A549 (cell line): ENCODE data around the gene TMEM255A.

Source experiments
- BCL3 ChIP-seq: fragments of >200 bp; sonication (Bioruptor Twin); formaldehyde crosslinking; IDR thresholded peaks from 3 replicates; pipeline ENCODE4 v1.6.1; 2016
- CEBPB ChIP-seq, 2 experiments: fragments of >200 bp in 1 of 2; sonication (Bioruptor Twin) in 1 of 2; formaldehyde crosslinking in 1 of 2; IDR thresholded peaks; 2 replicates each; pipeline ENCODE4 v1.6.1; 2012 to 2016
- CTCF ChIP-seq: fragments of >200 bp; sonication (Bioruptor Twin); formaldehyde crosslinking; IDR thresholded peaks from 3 replicates; pipeline ENCODE4 v1.5.1; 2016
- EP300 ChIP-seq, 2 experiments: fragments of >200 bp; sonication (Bioruptor Twin); formaldehyde crosslinking; IDR thresholded peaks; 2 replicates in 1 of 2; 3 replicates in 1 of 2; pipeline ENCODE4 v1.6.1; 2016 to 2017
- ESRRA ChIP-seq: fragments of 150-350 bp; IDR thresholded peaks from 2 replicates; pipeline ENCODE4 v1.6.1; 2014; ENCODE audit warnings: mild to moderate bottlenecking, low read length, borderline replicate concordance
- HDAC2 ChIP-seq: fragments of 200-600 bp; sonication (generic); IDR thresholded peaks from 2 replicates; pipeline ENCODE4 v1.6.1; 2016
- JUN ChIP-seq, 2 experiments: fragments of >200 bp; sonication (Bioruptor Twin); formaldehyde crosslinking; IDR thresholded peaks; 2 replicates in 1 of 2; 3 replicates in 1 of 2; pipeline ENCODE4 v1.6.1; 2016 to 2017
- KDM1A ChIP-seq: fragments of 200-600 bp; sonication (generic); IDR thresholded peaks from 2 replicates; pipeline ENCODE4 v1.6.1; 2016; ENCODE audit warnings: low read depth, mild to moderate bottlenecking
- NR3C1 ChIP-seq: fragments of >200 bp; sonication (Bioruptor Twin); formaldehyde crosslinking; IDR thresholded peaks from 3 replicates; pipeline ENCODE4 v1.6.1; 2017
- POLR2A ChIP-seq: IDR thresholded peaks from 2 replicates; pipeline ENCODE4 v1.6.1; 2012; ENCODE audit warnings: mild to moderate bottlenecking, low read length
- RAD21 ChIP-seq, 2 experiments: fragments of >200 bp in 1 of 2; sonication (Bioruptor Twin) in 1 of 2; formaldehyde crosslinking in 1 of 2; IDR thresholded peaks in 1 of 2; conservative IDR thresholded peaks in 1 of 2; 2 replicates in 1 of 2; 3 replicates in 1 of 2; pipeline ENCODE4 v1.6.1; 2012 to 2018; ENCODE audit warnings: inconsistent platforms in 1 of 2
- REST ChIP-seq: fragments of 200-600 bp; sonication (generic); IDR thresholded peaks from 2 replicates; pipeline ENCODE4 v1.6.1; 2016; ENCODE audit warnings: antibody characterized with exemption, mild to moderate bottlenecking, moderate library complexity

GRCh38 chrX:120315776-120316175 is 4.5 kb upstream of the TMEM255A start:
- no peak for TF ChIP-seq POLR2A
- TF ChIP-seq BCL3 = no peak
- TF ChIP-seq CEBPB (IDR thresholded peaks at IDR 0.05) = no peak
- TF ChIP-seq CTCF = no peak
- no peak for TF ChIP-seq NR3C1
- TF ChIP-seq REST = no peak
- no peak for TF ChIP-seq RAD21 (conservative IDR thresholded peaks at IDR 0.05 in 1 of 2, IDR thresholded peaks at IDR 0.05 in 1 of 2)
- TF ChIP-seq KDM1A = no peak
- TF ChIP-seq HDAC2 = no peak
- TF ChIP-seq JUN (IDR thresholded peaks at IDR 0.05) = no peak
- TF ChIP-seq EP300 (IDR thresholded peaks at IDR 0.05) = no peak
- no peak for TF ChIP-seq ESRRA
